Activated naive CD4-positive, alpha-beta T cell treated with anti-CD3 and anti-CD28 coated beads, Interleukin-2, amount 50 U/mL, for 72 hours (primary cell): ENCODE results near the gene MAL. TPM values are rescaled to one million over a fixed set of nuclear protein-coding genes. Genes with fewer than 3 reads are reported as not detected.

Experiments used
- total RNA-seq, 2 donors: library from RNA; stranded (reverse); gene quantifications; one replicate each; pipeline ENCODE4 v1.2.3, GENCODE V29; 2022

The MAL gene
- total RNA-seq, 2 donors from 2014 or later, result 26.3 to 62.8 TPM

Other genes starting within 250 kb of the MAL start
- not detected for gene TEKT4, start 154.3 kb upstream of the MAL start, total RNA-seq
- gene MRPS5, start 96.1 kb downstream of the MAL start, total RNA-seq, result 100 to 1,000 TPM in 1 of 2 donors, 10 to 100 TPM in 1; 78.8 to 102 TPM
- 10 to 100 TPM in 1 of 2 donors, 1 to 10 TPM in 1; 7.6 to 11.0 TPM for gene ZNF514, start 134.1 kb downstream of the MAL start, total RNA-seq
- gene ZNF2, start 140.1 kb downstream of the MAL start, total RNA-seq, result 1 to 10 TPM; 3.9 to 5.3 TPM
- gene ZNF892, start 181.8 kb downstream of the MAL start, total RNA-seq, result 1 to 10 TPM; 3.6 to 3.9 TPM
- 1 to 10 TPM in 1 of 2 donors, under 1 TPM in 1; 0.86 to 1.9 TPM for gene PROM2, start 248.7 kb downstream of the MAL start, total RNA-seq